B cell (primary cell): ENCODE results near the gene ITGB7. TPM values are rescaled to one million over a fixed set of nuclear protein-coding genes. Genes with fewer than 3 reads are reported as not detected.

ENCODE experiments used
- ATAC-seq: fragments of 200-7000 bp; cut with Tn5 transposase; one replicate; pipeline ENCODE4 v1.10.0; 2021; ENCODE audit warnings: low read depth, mild to moderate bottlenecking, moderate number of reproducible peaks, moderate library complexity
- CTCF ChIA-PET: fragments of 350-600 bp; sonication (Branson Sonifier 250); formaldehyde crosslinking; loops from one replicate; lab custom pipeline; 2021; ENCODE audit warnings: antibody characterized with exemption, inconsistent platforms; lab: Charles Lee
- POLR2A ChIA-PET: fragments of 350-600 bp; sonication (Branson Sonifier 250); formaldehyde crosslinking; loops from one replicate; lab custom pipeline; 2021; ENCODE audit warnings: antibody characterized with exemption; lab: Charles Lee
- DNase-seq: peaks from one replicate; pipeline ENCODE4 v3.0.0; 2013
- H2AFZ ChIP-seq: 2 replicates; pipeline ENCODE4 v1.6.1; 2012; ENCODE audit warnings: mild to moderate bottlenecking, low read depth, low read length; ENCODE audit not compliant: insufficient read depth, poor library complexity, severe bottlenecking
- H3K27ac ChIP-seq, 2 donors: 1 replicate in 1 of 2; 2 replicates in 1 of 2; pipeline ENCODE4 v1.5.1; 2012 to 2013; ENCODE audit warnings: low read length in 2 of 2, mild to moderate bottlenecking in 2 of 2, moderate library complexity in 1 of 2
- H3K27me3 ChIP-seq, 4 experiments: fragments of 200-600 bp in 1 of 4; sonication (generic) in 1 of 4; replicated peaks in 1 of 4; 1 replicate in 2 of 4; 2 replicates in 2 of 4; pipeline versions ENCODE4 v1.6.1 to v1.7.0; 2013 to 2016; ENCODE audit warnings: low read length in 3 of 4, mild to moderate bottlenecking in 2 of 4, mixed read lengths in 1 of 4, moderate library complexity in 1 of 4; ENCODE audit not compliant: insufficient read depth in 4 of 4, control insufficient read depth in 3 of 4; ENCODE audit errors: control extremely low read depth in 1 of 4
- H3K36me3 ChIP-seq, 2 experiments: replicated peaks in 1 of 2; 1 replicate in 1 of 2; 2 replicates in 1 of 2; pipeline versions ENCODE4 v1.6.1 to v1.7.1; 2013; ENCODE audit warnings: low read length in 1 of 2; ENCODE audit not compliant: insufficient read depth in 2 of 2, control insufficient read depth in 1 of 2; ENCODE audit errors: control extremely low read depth in 1 of 2, extremely low read depth in 1 of 2
- H3K4me1 ChIP-seq, 2 donors: fragments of 200-600 bp in 1 of 2; sonication (generic) in 1 of 2; 1 replicate in 1 of 2; 2 replicates in 1 of 2; pipeline versions ENCODE4 v1.5.1 to v1.6.1; 2013 to 2017; ENCODE audit warnings: low read length in 2 of 2; ENCODE audit not compliant: control insufficient read depth in 2 of 2, insufficient read depth in 2 of 2
- H3K4me2 ChIP-seq: replicated peaks from 2 replicates; pipeline ENCODE3; 2012; ENCODE audit warnings: mild to moderate bottlenecking, low read depth, low read length; ENCODE audit not compliant: poor library complexity, severe bottlenecking
- H3K4me3 ChIP-seq, 5 experiments: fragments of 200-600 bp in 1 of 5; sonication (generic) in 1 of 5; 1 replicate in 3 of 5; 2 replicates in 2 of 5; pipeline versions ENCODE4 v1.5.1 to v1.7.0; 2011 to 2016; ENCODE audit warnings: low read length in 4 of 5, mild to moderate bottlenecking in 4 of 5, low read depth in 2 of 5, control low read depth in 1 of 5, moderate library complexity in 1 of 5; ENCODE audit not compliant: insufficient read depth in 1 of 5; ENCODE audit errors: control extremely low read depth in 1 of 5, extremely low read depth in 1 of 5
- H3K79me2 ChIP-seq: fragments of 200-600 bp; sonication (generic); one replicate; pipeline ENCODE4 v1.6.0; 2016; ENCODE audit warnings: low read length; ENCODE audit not compliant: control insufficient read depth, insufficient read depth
- H3K9ac ChIP-seq: fragments of 200-600 bp; sonication (generic); 2 replicates; pipeline ENCODE4 v1.6.1; 2017; ENCODE audit warnings: mild to moderate bottlenecking, low read length, moderate library complexity
- H3K9me3 ChIP-seq, 3 donors: one replicate each; pipeline versions ENCODE4 v1.6.1 to v1.7.1; 2013; ENCODE audit warnings: low read length in 2 of 3; ENCODE audit not compliant: control insufficient read depth in 2 of 3, insufficient read depth in 1 of 3; ENCODE audit errors: control extremely low read depth in 1 of 3
- H4K20me1 ChIP-seq: 2 replicates; pipeline ENCODE4 v1.6.0; 2012; ENCODE audit warnings: mild to moderate bottlenecking, low read length; ENCODE audit not compliant: insufficient read depth, control insufficient read depth, poor library complexity, severe bottlenecking
- H3K27ac Mint-ChIP-seq: one replicate; pipeline ENCODE4 v1.8.0; 2021; ENCODE audit warnings: mixed read lengths
- H3K27me3 Mint-ChIP-seq: one replicate; pipeline ENCODE4 v1.8.0; 2021; ENCODE audit warnings: mixed read lengths
- H3K4me1 Mint-ChIP-seq: one replicate; pipeline ENCODE4 v1.8.0; 2021; ENCODE audit warnings: mixed read lengths
- H3K4me3 Mint-ChIP-seq: one replicate; pipeline ENCODE4 v1.8.0; 2021; ENCODE audit warnings: mixed read lengths
- H3K9me3 Mint-ChIP-seq: one replicate; pipeline ENCODE4 v1.8.0; 2022; ENCODE audit warnings: mixed read lengths; ENCODE audit not compliant: insufficient read depth
- EZH2 ChIP-seq: IDR thresholded peaks from 2 replicates; pipeline ENCODE4 v1.6.1; 2012; ENCODE audit warnings: borderline replicate concordance, low read depth, mild to moderate bottlenecking, moderate library complexity, low read length; ENCODE audit not compliant: insufficient read depth, poor library complexity, severe bottlenecking
- WGBS: methylation state at CpG from one replicate; pipeline ENCODE4 v1.1.5; 2013; ENCODE audit warnings: missing lambda C conversion rate; ENCODE audit not compliant: insufficient coverage; 5-methylcytosine and 5-hydroxymethylcytosine counted together
- intact Hi-C: fragments of 100-400 bp; cut with micrococcal nuclease; formaldehyde crosslinking; loops from one replicate; pipeline ENCODE4 v1.10.0; 2022
- polyA plus RNA-seq: library from polyadenylated mRNA; depleted of rRNA; stranded (reverse); fragments of >200 nt; gene quantifications from 2 replicates; pipeline ENCODE4 v1.2.3, GENCODE V29; 2012
- total RNA-seq, 2 donors: library from RNA; stranded (reverse); fragments of 120-200 nt in 1 of 2; gene quantifications; 1 replicate in 1 of 2; 2 replicates in 1 of 2; pipeline versions ENCODE4 v1.2.3 to v1.2.4, GENCODE V29; 2013 to 2022
- TF ChIP-seq, protein P1 (sequence below): fragments of 200-600 bp; IDR thresholded peaks from one replicate; pipeline ENCODE4 v1.8.0; 2022; ENCODE audit warnings: antibody characterized with exemption, mild to moderate bottlenecking

Gene ITGB7
- total and polyA plus RNA-seq, 2 donors (not counting 1 experiment from before 2014, with no cell fraction given): 199 to 265 TPM

DNA sequence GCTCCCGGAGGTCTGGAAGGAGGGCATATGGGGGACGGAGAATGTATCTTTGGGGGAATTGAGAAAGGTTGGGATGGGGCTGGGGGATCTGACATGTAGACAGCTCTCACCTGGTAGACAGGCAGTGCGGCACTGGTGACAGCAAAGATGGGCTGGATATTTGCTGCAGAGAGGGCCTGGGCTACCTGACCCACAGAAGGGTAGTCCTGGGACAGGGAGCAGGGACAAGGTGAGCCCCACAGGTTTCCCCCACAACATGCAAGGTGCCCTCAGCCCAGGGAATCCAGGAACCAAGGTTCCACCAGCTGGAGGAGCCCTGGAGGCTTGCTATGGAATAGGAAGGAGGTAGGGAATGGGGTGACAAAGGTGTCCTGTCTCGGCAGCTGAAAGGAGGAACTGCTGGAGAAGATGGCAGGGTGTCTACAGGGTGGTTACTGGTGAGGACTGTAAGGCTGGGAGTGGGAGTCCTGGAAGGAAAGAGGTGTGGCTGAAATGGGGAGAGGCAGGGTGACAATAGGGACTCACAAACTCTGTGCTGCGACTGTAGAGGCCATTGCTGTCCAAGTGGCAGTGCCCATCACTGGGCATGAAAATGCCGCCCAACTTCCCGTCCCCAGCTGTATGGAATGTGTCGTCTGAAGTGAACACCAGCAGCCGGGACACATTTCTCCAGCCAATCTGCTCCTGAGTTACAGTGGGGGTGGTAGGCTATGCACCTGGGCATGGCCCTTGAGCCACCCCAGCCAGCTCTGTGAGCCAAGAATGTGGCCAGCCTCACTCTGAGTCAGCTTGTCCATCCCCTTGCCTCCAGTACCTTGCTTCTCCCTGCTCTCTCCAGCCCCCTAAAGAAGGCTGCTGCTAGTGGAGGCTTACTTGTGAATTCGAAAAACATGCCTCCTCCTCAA, 11.3 kb downstream of the ITGB7 start:
- no peak overlapping the region for H3K4me3 ChIP-seq
- DNase-seq (no peak), ATAC-seq (no peak)
- H3K79me2 ChIP-seq: peaks cover 18% of the 10 kb centered on the region
- intact Hi-C loops: loop anchor here (5.0 kb wide), 1 partner anchor 128 kb away; no protein-coding TSS in a partner anchor
- H3K27ac Mint-ChIP-seq: peak overlapping the region; percentile 53
- H3K27ac ChIP-seq: no peak overlapping the region
- H3K36me3 ChIP-seq: peaks cover 4 to 87% of the 10 kb centered on the region in 2 experiments
- CTCF ChIA-PET: interaction anchor here (0.7 to 15.7 kb wide), 10 partner anchors 8 to 130 kb away, joined by 3 to 201 read pairs (median 4); partner anchors contain the start of genes CSAD, ESPL1, ITGB7 and PFDN5
- no peaks in the 10 kb centered on the region for H3K27me3 ChIP-seq
- H4K20me1 ChIP-seq: peaks cover 64% of the 10 kb centered on the region
- no peaks in the 10 kb centered on the region for H3K9me3 Mint-ChIP-seq
- H3K4me1 ChIP-seq: peaks cover 33 to 39% of the 10 kb centered on the region in 2 donors
- peaks cover 38% of the 10 kb centered on the region for H3K4me1 Mint-ChIP-seq
- no peak for TF ChIP-seq EZH2
- TF ChIP-seq, protein P1, sequence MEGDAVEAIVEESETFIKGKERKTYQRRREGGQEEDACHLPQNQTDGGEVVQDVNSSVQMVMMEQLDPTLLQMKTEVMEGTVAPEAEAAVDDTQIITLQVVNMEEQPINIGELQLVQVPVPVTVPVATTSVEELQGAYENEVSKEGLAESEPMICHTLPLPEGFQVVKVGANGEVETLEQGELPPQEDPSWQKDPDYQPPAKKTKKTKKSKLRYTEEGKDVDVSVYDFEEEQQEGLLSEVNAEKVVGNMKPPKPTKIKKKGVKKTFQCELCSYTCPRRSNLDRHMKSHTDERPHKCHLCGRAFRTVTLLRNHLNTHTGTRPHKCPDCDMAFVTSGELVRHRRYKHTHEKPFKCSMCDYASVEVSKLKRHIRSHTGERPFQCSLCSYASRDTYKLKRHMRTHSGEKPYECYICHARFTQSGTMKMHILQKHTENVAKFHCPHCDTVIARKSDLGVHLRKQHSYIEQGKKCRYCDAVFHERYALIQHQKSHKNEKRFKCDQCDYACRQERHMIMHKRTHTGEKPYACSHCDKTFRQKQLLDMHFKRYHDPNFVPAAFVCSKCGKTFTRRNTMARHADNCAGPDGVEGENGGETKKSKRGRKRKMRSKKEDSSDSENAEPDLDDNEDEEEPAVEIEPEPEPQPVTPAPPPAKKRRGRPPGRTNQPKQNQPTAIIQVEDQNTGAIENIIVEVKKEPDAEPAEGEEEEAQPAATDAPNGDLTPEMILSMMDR: no peak
- POLR2A ChIA-PET: interaction anchor here (0.6 kb wide), 1 partner anchor 293 kb away, joined by 4 read pairs; no protein-coding TSS in a partner anchor
- H3K9me3 ChIP-seq: no peaks in the 10 kb centered on the region
- H2AFZ ChIP-seq: no peak overlapping the region
- H3K27me3 Mint-ChIP-seq: no peaks in the 10 kb centered on the region
- no peak overlapping the region for H3K4me3 Mint-ChIP-seq
- 95% methylated on average over 9 of the region's 10 CpGs for WGBS
- H3K9ac ChIP-seq: no peak overlapping the region
- H3K4me2 ChIP-seq: no peak overlapping the region
